Measurements from ENCODE around the gene SLC28A1.

SLC28A1 gene

DNA sequence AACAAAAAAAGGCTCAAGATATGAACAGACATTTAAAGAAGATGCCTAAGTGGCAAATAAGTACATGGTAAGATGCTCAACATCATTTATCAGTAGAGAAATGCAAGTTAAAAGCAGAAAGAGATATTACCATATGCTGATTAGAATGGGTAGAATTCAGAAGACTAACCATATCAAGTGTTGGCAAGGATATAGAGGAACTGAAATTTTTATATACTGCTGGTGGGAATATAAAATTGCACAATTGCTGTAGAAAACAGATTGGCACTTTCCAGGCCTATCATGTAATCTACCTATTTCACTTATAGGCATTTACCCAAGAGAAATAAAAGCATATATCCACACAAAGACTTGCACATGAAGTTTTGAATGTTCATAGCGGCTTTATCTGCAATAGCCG, 17.1 kb downstream of the SLC28A1 start:
- Histone ChIP-seq H3K9me2 (replicated peaks; ENCODE audit: insufficient read depth, low read length) (no peaks in the 10 kb centered on the region), H3K27ac (ENCODE audit: low read depth, low read length) (no peak overlapping the region), H3K9ac (ENCODE audit: low read length) (no peak overlapping the region), H3K36me3 (ENCODE audit: low read length) (no peaks in the 10 kb centered on the region), H4K20me1 (ENCODE audit: low read depth, low read length) (no peaks in the 10 kb centered on the region), H3K9me3 (ENCODE audit: insufficient read depth, low read length) (peaks cover 7% of the 10 kb centered on the region; the same call in 1 of the 2 replicates), H3K4me2 (ENCODE audit: low read depth, low read length, poor library complexity, severe bottlenecking) (no peak overlapping the region), H3K27me3 (ENCODE audit: low read length) (no peaks in the 10 kb centered on the region), H2AFZ (ENCODE audit: low read depth, low read length, severe bottlenecking) (no peak overlapping the region), H3K4me3 (ENCODE audit: insufficient read depth, low read length, poor library complexity, severe bottlenecking) (no peak overlapping the region), H3K79me2 (ENCODE audit: insufficient read depth, low read length) (no peaks in the 10 kb centered on the region), H3F3A (ENCODE audit: insufficient read depth) (no peaks in the 10 kb centered on the region)
- TF ChIP-seq CTCF (IDR thresholded peaks at IDR 0.05; ENCODE audit: insufficient read depth, low read length, poor library complexity, severe bottlenecking) (no peak), EZH2phosphoT487 (conservative IDR thresholded peaks at IDR 0.05; ENCODE audit: low read length) (no peak)

DNA sequence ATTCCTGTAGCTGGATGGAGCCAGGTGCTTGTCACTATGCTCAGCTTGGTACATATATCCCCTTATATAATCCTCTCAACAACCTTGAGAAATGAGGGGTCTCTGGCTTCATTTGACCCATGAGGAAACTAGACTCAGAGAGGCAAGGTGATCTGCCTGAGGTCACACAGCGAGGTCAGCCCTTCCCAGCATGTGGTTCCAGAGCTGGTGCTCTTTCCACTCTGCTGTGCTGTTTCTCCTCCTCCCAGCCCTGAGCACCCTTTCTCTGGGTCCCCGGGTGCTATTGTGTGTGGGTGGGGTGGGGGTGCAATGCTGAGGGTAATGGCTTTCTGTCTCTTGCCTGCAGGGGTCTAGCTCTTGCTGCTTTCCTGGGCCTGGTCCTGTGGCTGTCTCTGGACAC, 19.3 kb downstream of the SLC28A1 start:
- Histone ChIP-seq H3K27ac (ENCODE audit: low read depth, low read length) (no peak overlapping the region), H3K9ac (ENCODE audit: low read length) (no peak overlapping the region), H3K79me2 (ENCODE audit: insufficient read depth, low read length) (no peaks in the 10 kb centered on the region), H3K4me3 (ENCODE audit: insufficient read depth, low read length, poor library complexity, severe bottlenecking) (no peak overlapping the region), H3K36me3 (ENCODE audit: low read length) (no peaks in the 10 kb centered on the region), H3K9me3 (ENCODE audit: insufficient read depth, low read length) (peaks cover 7% of the 10 kb centered on the region; the same call in 1 of the 2 replicates), H3K4me2 (ENCODE audit: low read depth, low read length, poor library complexity, severe bottlenecking) (no peak overlapping the region), H4K20me1 (ENCODE audit: low read depth, low read length) (no peaks in the 10 kb centered on the region), H3F3A (ENCODE audit: insufficient read depth) (no peaks in the 10 kb centered on the region), H2AFZ (ENCODE audit: low read depth, low read length, severe bottlenecking) (no peak overlapping the region), H3K27me3 (ENCODE audit: low read length) (no peaks in the 10 kb centered on the region), H3K9me2 (replicated peaks; ENCODE audit: insufficient read depth, low read length) (no peaks in the 10 kb centered on the region)
- TF ChIP-seq CTCF (IDR thresholded peaks at IDR 0.05; ENCODE audit: insufficient read depth, low read length, poor library complexity, severe bottlenecking) (no peak), EZH2phosphoT487 (conservative IDR thresholded peaks at IDR 0.05; ENCODE audit: low read length) (no peak)

- H3K9me3 ChIP-seq (ENCODE audit: insufficient read depth, low read length) = peaks cover 7% of the 10 kb centered on the region; the same call in 1 of the 2 replicates
- no peak overlapping the region for H2AFZ ChIP-seq (ENCODE audit: low read depth, low read length, severe bottlenecking)
- no peak overlapping the region for H3K27ac ChIP-seq (ENCODE audit: low read depth, low read length)
- H4K20me1 ChIP-seq (ENCODE audit: low read depth, low read length) = no peaks in the 10 kb centered on the region
- H3K9me2 ChIP-seq (replicated peaks; ENCODE audit: insufficient read depth, low read length) = no peaks in the 10 kb centered on the region
- no peaks in the 10 kb centered on the region for H3K36me3 ChIP-seq (ENCODE audit: low read length)
- no peaks in the 10 kb centered on the region for H3K79me2 ChIP-seq (ENCODE audit: insufficient read depth, low read length)
- no peak overlapping the region for H3K4me3 ChIP-seq (ENCODE audit: insufficient read depth, low read length, poor library complexity, severe bottlenecking)
- no peak overlapping the region for H3K4me2 ChIP-seq (ENCODE audit: low read depth, low read length, poor library complexity, severe bottlenecking)
- no peaks in the 10 kb centered on the region for H3K27me3 ChIP-seq (ENCODE audit: low read length)
- no peak for TF ChIP-seq CTCF (IDR thresholded peaks at IDR 0.05; ENCODE audit: insufficient read depth, low read length, poor library complexity, severe bottlenecking)
- TF ChIP-seq EZH2phosphoT487 (conservative IDR thresholded peaks at IDR 0.05; ENCODE audit: low read length) = no peak
- no peaks in the 10 kb centered on the region for H3F3A ChIP-seq (ENCODE audit: insufficient read depth)
- no peak overlapping the region for H3K9ac ChIP-seq (ENCODE audit: low read length)
Measured at GRCh38 chr15:84904419-84904818, 20.0 kb downstream of the SLC28A1 start.

Measured in SU-DHL-6 (cell line).